ENCODE data around the gene DNAH6.

GRCh38 chr2:84481702-84482101 is 34.6 kb upstream of the DNAH6 start:
- TF ChIP-seq CTCF (IDR thresholded peaks at IDR 0.05) (no peak), EZH2 (IDR thresholded peaks at IDR 0.05) (no peak)

Measured in neural progenitor cell (in vitro differentiated cells).